Fibroblast of pulmonary artery (primary cell): Measurements from ENCODE around the gene SIVA1.
A peak's percentile ranks its signal among the peaks of the same experiment; 100 is the strongest.

Experiments
- DNase-seq: peaks from one replicate; pipeline ENCODE4 v3.0.0-alpha.2; 2010; ENCODE audit warnings: low read depth
- H3K4me3 ChIP-seq: replicated peaks from 2 replicates; pipeline ENCODE4 v1.5.1; 2011; ENCODE audit warnings: low read depth, mild to moderate bottlenecking, control low read depth, low read length, moderate library complexity
- TF ChIP-seq, protein P1 (sequence below): IDR thresholded peaks from 2 replicates; pipeline ENCODE4 v1.5.1; 2011; ENCODE audit warnings: mild to moderate bottlenecking, control low read depth, low read length, inconsistent platforms; ENCODE audit errors: missing control alignments

Gene SIVA1

DNA sequence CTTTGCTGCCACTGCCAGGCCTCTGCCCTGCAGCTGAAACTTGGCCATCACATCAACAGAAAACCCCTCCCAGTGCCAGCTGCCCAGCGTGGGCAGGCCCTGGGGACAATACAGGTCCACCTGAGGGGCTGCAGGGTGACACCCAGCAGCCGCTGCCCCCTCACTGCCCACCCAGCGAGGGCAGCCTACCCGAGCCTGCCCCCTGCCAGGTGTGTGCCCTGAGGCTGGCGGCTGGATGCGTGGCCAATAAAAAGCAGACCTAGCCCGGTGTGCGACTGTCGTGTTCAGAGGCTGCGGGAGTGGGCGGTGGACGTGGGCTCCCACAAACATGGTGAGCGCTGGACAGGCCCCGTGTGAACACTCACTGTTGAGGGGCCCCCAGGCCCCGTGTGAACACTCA, 33.6 kb upstream of the SIVA1 start:
- no peak overlapping the region for H3K4me3 ChIP-seq
- TF ChIP-seq, protein P1, sequence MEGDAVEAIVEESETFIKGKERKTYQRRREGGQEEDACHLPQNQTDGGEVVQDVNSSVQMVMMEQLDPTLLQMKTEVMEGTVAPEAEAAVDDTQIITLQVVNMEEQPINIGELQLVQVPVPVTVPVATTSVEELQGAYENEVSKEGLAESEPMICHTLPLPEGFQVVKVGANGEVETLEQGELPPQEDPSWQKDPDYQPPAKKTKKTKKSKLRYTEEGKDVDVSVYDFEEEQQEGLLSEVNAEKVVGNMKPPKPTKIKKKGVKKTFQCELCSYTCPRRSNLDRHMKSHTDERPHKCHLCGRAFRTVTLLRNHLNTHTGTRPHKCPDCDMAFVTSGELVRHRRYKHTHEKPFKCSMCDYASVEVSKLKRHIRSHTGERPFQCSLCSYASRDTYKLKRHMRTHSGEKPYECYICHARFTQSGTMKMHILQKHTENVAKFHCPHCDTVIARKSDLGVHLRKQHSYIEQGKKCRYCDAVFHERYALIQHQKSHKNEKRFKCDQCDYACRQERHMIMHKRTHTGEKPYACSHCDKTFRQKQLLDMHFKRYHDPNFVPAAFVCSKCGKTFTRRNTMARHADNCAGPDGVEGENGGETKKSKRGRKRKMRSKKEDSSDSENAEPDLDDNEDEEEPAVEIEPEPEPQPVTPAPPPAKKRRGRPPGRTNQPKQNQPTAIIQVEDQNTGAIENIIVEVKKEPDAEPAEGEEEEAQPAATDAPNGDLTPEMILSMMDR, result no peak
- DNase-seq, result no peak

DNA sequence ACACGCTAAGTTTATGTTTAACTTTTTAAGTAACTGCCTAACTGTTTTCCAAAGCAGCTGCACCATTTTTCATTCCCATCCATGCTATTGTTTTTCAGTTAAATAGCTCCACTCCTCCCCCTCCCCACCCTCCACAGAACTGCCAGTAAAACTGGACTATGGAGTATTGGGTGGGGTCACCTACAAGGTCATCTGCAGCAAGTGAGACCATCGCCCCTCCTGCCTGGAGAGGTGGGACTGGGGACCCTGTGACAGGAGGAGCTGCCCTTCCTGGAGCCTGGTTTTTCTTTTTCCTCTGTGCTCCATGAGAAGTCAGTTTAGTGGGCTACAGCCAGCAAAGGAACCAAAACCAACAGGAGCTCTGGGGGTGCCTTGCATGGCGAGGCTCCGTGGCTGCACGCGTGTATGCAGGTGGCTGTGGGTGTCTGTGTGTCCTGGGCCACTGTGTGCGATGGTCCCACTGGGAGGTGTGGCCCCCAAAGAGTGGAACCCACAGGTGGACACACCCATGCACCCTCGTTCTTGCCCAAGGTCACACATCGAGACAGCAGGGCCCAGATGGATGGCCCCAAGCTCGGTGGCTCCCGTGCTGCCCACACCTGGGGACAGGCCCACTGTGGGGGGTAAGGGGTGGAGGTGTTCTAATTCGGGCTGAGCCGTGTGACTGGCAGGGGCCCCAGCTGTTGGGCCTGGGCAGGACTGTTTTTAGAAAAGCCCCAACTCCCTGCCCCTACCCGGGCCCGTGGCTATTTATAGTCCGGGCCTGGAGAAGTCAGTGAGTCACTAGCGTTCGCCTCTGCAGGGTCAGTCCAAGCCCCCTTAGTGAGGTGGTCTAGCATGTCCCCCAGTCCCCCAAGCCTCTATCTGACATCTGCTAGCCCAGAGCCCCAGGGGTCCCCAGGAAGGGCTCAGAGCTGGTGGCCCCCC, 31.2 kb upstream of the SIVA1 start:
- no peak for DNase-seq
- TF ChIP-seq, protein P1, result no peak
- H3K4me3 ChIP-seq, result no peak overlapping the region

DNA sequence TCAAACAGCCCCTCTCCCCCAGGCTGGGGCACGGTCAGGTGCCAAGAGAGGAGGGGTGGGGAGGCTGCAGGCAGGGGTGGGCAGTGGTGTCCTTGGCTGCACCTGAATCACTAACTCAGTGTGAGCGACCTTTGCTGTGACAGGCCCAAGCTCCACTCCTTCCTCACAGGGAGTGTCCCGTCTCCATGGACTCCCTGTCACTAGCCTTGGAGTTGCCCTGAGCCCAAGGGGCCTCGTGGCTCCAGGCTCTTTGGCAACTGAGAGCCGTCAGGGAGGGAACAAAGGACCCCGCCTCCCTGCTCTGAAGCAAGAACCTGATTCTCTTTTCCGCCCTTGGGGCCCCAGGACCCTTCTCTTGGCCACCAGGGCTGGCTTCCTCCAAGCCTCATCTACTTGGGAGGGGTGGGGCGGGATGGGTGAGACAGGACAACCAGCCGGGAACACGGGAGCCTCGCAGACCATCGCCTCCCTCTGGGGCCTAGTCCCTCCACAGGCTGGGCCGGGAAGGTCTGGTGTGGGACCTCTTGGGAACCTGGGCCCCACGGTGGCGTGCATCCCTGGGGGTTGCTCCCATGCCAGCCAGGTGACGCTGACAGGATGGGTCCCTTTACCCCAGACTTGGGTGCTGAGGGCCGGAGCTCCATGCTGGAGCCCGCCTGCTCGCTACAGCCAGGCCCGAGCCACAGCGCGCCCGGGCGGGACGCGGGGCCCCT, 29.9 kb upstream of the SIVA1 start:
- H3K4me3 ChIP-seq, result no peak overlapping the region
- TF ChIP-seq, protein P1, result no peak
- no peak for DNase-seq

DNA sequence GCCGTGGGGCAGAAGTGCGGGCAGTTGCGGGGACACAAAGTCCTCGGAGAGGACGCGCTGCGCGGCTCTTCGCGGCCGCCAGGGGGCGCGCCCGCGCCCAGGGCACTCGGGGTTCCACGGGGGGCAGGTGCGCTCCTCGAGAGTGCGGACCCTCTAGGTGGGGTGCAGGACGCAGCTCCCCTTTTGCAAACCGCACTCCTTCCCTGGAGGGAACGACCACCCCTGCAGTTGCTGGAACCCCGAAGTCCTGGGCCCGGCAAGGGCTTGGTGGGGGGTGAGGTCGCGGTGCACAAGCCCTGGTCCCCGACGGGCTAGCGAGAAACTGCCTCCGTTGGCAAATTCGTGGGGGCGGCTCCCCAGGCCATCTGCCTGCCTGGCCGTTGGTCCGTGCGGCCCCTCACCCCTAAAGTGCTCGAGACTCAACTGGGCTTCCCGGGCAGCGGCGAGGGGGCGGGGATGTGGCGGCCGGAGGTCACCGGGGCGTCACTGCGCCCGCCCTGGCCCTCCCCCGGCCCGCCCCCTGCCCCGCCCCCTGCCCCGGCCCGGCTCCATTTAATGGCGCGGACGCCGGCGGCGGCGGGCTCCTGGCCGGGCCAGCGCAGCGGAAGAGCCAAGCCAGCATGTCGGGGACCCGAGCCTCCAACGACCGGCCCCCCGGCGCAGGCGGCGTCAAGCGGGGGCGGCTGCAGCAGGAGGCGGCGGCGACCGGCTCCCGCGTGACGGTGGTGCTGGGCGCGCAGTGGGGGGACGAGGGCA, 29.1 kb upstream of the SIVA1 start, which contains the start of gene ADSS1:
TSS of gene ADSS1 (plus strand) at position 579 of the 756 bp plus-strand sequence. CDS start at position 621, 42 bp downstream.
- peak; percentile 32 for DNase-seq
- peak within 1 kb of the TSS; percentile 49 for H3K4me3 ChIP-seq
- TF ChIP-seq, protein P1, result peak; percentile 51

DNA sequence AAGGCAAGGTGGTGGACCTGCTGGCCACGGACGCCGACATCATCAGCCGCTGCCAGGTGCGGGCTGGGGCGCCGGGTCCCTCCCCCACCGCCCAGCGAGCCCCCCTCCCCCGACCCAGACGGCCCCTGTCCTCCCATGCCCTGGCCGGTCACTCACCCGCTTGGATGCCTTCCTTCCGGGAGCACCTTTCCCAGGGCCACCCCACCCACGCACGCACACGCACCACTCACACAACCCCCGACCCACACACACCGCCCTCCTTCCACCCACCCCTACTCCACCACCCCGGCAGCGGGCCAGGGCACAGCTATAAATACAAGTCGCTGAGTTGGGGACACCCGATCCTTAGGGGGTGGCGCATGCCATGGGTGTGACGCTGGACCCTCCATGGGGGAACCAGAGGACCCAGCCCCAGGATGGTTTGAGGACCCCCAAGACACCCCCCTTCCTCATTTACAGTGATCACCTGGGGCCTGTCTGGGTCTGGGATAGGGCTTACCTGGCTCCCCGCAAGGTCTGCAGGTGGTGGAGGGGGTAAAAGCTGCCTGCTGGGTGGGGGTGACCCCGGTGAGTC, 28.5 kb upstream of the SIVA1 start:
- no peak for DNase-seq
- TF ChIP-seq, protein P1, result no peak
- peak overlapping the region; percentile 49 for H3K4me3 ChIP-seq
